Measurements from ENCODE around the gene SEC31A.

GRCh38 chr4:82770607-82771006, 120.3 kb downstream of the SEC31A start:
- no peak for TF ChIP-seq POLR2A (IDR thresholded peaks at IDR 0.05)
- TF ChIP-seq, protein P1, sequence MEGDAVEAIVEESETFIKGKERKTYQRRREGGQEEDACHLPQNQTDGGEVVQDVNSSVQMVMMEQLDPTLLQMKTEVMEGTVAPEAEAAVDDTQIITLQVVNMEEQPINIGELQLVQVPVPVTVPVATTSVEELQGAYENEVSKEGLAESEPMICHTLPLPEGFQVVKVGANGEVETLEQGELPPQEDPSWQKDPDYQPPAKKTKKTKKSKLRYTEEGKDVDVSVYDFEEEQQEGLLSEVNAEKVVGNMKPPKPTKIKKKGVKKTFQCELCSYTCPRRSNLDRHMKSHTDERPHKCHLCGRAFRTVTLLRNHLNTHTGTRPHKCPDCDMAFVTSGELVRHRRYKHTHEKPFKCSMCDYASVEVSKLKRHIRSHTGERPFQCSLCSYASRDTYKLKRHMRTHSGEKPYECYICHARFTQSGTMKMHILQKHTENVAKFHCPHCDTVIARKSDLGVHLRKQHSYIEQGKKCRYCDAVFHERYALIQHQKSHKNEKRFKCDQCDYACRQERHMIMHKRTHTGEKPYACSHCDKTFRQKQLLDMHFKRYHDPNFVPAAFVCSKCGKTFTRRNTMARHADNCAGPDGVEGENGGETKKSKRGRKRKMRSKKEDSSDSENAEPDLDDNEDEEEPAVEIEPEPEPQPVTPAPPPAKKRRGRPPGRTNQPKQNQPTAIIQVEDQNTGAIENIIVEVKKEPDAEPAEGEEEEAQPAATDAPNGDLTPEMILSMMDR (IDR thresholded peaks at IDR 0.05): no peak

All from uterus (tissue), 2 donors.